PC-3 (cell line): ENCODE results near the gene CRELD2. TPM values are rescaled to one million over a fixed set of nuclear protein-coding genes. Genes with fewer than 3 reads are reported as not detected.

Experiments used
- ATAC-seq: fragments of 200-7000 bp; cut with Tn5 transposase; 2 replicates; pipeline ENCODE4 v1.9.1; 2020; ENCODE audit warnings: mild to moderate bottlenecking, moderate library complexity
- BruUV-seq: library from RNA; stranded (reverse); fragments of 400-500 nt; replicated peaks from 2 replicates; lab custom pipeline; 2021; lab: Mats Ljungman, UMichigan
- CTCF ChIA-PET: fragments of 300-600 bp; sonication (Branson Sonifier 250); formaldehyde crosslinking; loops from one replicate; lab custom pipeline; 2022; ENCODE audit warnings: antibody characterized with exemption; lab: Charles Lee
- POLR2A ChIA-PET: fragments of 300-600 bp; sonication (Branson Sonifier 250); formaldehyde crosslinking; loops from one replicate; lab custom pipeline; 2022; ENCODE audit warnings: antibody characterized with exemption; ENCODE audit not compliant: unreplicated experiment; lab: Charles Lee
- DNase-seq: peaks from one replicate; pipeline ENCODE4 v3.0.0-alpha.2; 2015
- H2AFZ ChIP-seq: fragments of 300-600 bp; sonication (generic); 2 replicates; pipeline ENCODE4 v1.6.0; 2016; ENCODE audit warnings: antibody characterized with exemption, low read length
- H3F3A ChIP-seq: fragments of 300-600 bp; sonication (generic); one replicate; pipeline ENCODE4 v1.6.0; 2017; ENCODE audit warnings: antibody characterized with exemption, low read length, control low read depth, mild to moderate bottlenecking; ENCODE audit not compliant: unreplicated experiment
- H3K27ac ChIP-seq: fragments of 300-600 bp; sonication (generic); 2 replicates; pipeline ENCODE4 v1.5.1; 2016; ENCODE audit warnings: mild to moderate bottlenecking, low read length
- H3K27me3 ChIP-seq: fragments of 300-600 bp; sonication (generic); 2 replicates; pipeline ENCODE4 v1.6.1; 2016; ENCODE audit warnings: low read length, mixed read lengths
- H3K36me3 ChIP-seq: fragments of 300-600 bp; sonication (generic); 2 replicates; pipeline ENCODE4 v1.6.1; 2016; ENCODE audit warnings: low read depth, mixed run types, low read length, mixed read lengths
- H3K4me1 ChIP-seq: fragments of 300-600 bp; sonication (generic); 2 replicates; pipeline ENCODE4 v1.5.1; 2016; ENCODE audit warnings: low read length; ENCODE audit not compliant: insufficient read depth
- H3K4me2 ChIP-seq: fragments of 300-600 bp; sonication (generic); 2 replicates; pipeline ENCODE4 v1.6.0; 2016; ENCODE audit warnings: low read length
- H3K4me3 ChIP-seq: fragments of 300-600 bp; sonication (generic); 2 replicates; pipeline ENCODE4 v1.5.1; 2016; ENCODE audit warnings: mild to moderate bottlenecking, low read length, mixed read lengths
- H3K79me2 ChIP-seq: fragments of 300-600 bp; sonication (generic); 2 replicates; pipeline ENCODE4 v1.6.1; 2017; ENCODE audit warnings: low read length, mixed read lengths
- H3K9ac ChIP-seq: fragments of 300-600 bp; sonication (generic); 2 replicates; pipeline ENCODE4 v1.6.0; 2016; ENCODE audit warnings: mild to moderate bottlenecking, low read length
- H3K9me2 ChIP-seq: fragments of 300-600 bp; sonication (generic); replicated peaks from 2 replicates; pipeline ENCODE4 v1.6.1; 2016; ENCODE audit warnings: mixed run types, low read length, mixed read lengths
- H3K9me3 ChIP-seq: fragments of 300-600 bp; sonication (generic); 2 replicates; pipeline ENCODE4 v1.6.1; 2016; ENCODE audit warnings: low read length, mixed read lengths
- H4K20me1 ChIP-seq: fragments of 300-600 bp; sonication (generic); 2 replicates; pipeline ENCODE4 v1.6.1; 2016; ENCODE audit warnings: low read length, mixed read lengths
- CTCF ChIP-seq: fragments of 300-600 bp; sonication (generic); conservative IDR thresholded peaks from 2 replicates; pipeline ENCODE4 v1.5.1; 2017; ENCODE audit warnings: antibody characterized with exemption, low read depth, mild to moderate bottlenecking, low read length
- EZH2 ChIP-seq: fragments of 300-600 bp; sonication (generic); IDR thresholded peaks from one replicate; pipeline ENCODE4 v1.6.1; 2017; ENCODE audit warnings: antibody characterized with exemption, mild to moderate bottlenecking, low read length; ENCODE audit not compliant: unreplicated experiment
- EZH2phosphoT487 ChIP-seq: fragments of 300-600 bp; sonication (generic); IDR thresholded peaks from 2 replicates; pipeline ENCODE4 v1.6.1; 2018; ENCODE audit warnings: mild to moderate bottlenecking, antibody characterized with exemption, low read length, borderline replicate concordance
- intact Hi-C: fragments of 100-400 bp; cut with micrococcal nuclease; formaldehyde crosslinking; loops from 2 replicates; pipeline ENCODE4 v1.9.0; 2023
- total RNA-seq: library from RNA; depleted of rRNA; stranded (reverse); fragments of >200 nt; gene quantifications from 2 replicates; pipeline ENCODE4 v1.2.3, GENCODE V29; 2014

CRELD2 gene
- total RNA-seq, 1 experiment from 2014 or later = 71.3 TPM

GRCh38 chr22:49925525-49926128, 7.2 kb downstream of the CRELD2 start:
- ChIA-PET POLR2A (no interaction called here), CTCF (no interaction called here)
- Histone ChIP-seq H3K27me3 (no peaks in the 10 kb centered on the region), H3K79me2 (no peaks in the 10 kb centered on the region), H3K4me1 (peaks cover 4% of the 10 kb centered on the region; the same call in 1 of the 2 replicates), H3K4me2 (no peak overlapping the region), H3F3A (no peaks in the 10 kb centered on the region), H2AFZ (no peak overlapping the region), H4K20me1 (no peaks in the 10 kb centered on the region), H3K9me2 (no peaks in the 10 kb centered on the region), H3K9ac (no peak overlapping the region), H3K9me3 (no peaks in the 10 kb centered on the region), H3K4me3 (no peak overlapping the region), H3K36me3 (no peaks in the 10 kb centered on the region), H3K27ac (no peak overlapping the region)
- BruUV-seq = no TSS peak
- intact Hi-C loops = no loop called here
- TF ChIP-seq EZH2phosphoT487 (no peak), CTCF (no peak)
- DNase-seq (no peak), ATAC-seq (no peak)

- Histone ChIP-seq H3K79me2 (no peaks in the 10 kb centered on the region), H3K27me3 (no peaks in the 10 kb centered on the region), H3K4me3 (no peak overlapping the region), H4K20me1 (no peaks in the 10 kb centered on the region), H3K9me2 (no peaks in the 10 kb centered on the region), H3K27ac (no peak overlapping the region), H3K9ac (no peak overlapping the region), H3K9me3 (no peaks in the 10 kb centered on the region), H3K4me1 (peaks cover 9% of the 10 kb centered on the region; the same call in 1 of the 2 replicates), H3F3A (no peaks in the 10 kb centered on the region), H3K4me2 (no peak overlapping the region), H2AFZ (no peak overlapping the region), H3K36me3 (no peaks in the 10 kb centered on the region)
- TF ChIP-seq EZH2phosphoT487 = no peak
- TF ChIP-seq EZH2 = no peak
- no peak for TF ChIP-seq CTCF
- BruUV-seq = no TSS peak
- ChIA-PET CTCF (no interaction called here), POLR2A (no interaction called here)
- intact Hi-C loops = no loop called here
- no peak for DNase-seq
- ATAC-seq = no peak
Observed at GRCh38 chr22:49926916-49927315, 8.5 kb downstream of the CRELD2 start.

GRCh38 chr22:49927483-49928184, 9.2 kb downstream of the CRELD2 start:
- Histone ChIP-seq H3K27ac (no peak overlapping the region), H3K4me1 (peaks cover 9% of the 10 kb centered on the region; the same call in 1 of the 2 replicates), H3K36me3 (no peaks in the 10 kb centered on the region), H3K9me3 (no peaks in the 10 kb centered on the region), H2AFZ (no peak overlapping the region), H3K4me3 (no peak overlapping the region), H3K4me2 (no peak overlapping the region), H3K79me2 (no peaks in the 10 kb centered on the region), H3K9me2 (no peaks in the 10 kb centered on the region), H4K20me1 (no peaks in the 10 kb centered on the region), H3K9ac (no peak overlapping the region), H3K27me3 (no peaks in the 10 kb centered on the region), H3F3A (no peaks in the 10 kb centered on the region)
- POLR2A ChIA-PET = no interaction called here
- ATAC-seq (no peak), DNase-seq (no peak)
- no TSS peak for BruUV-seq
- intact Hi-C loops = no loop called here
- CTCF ChIA-PET = no interaction called here
- no peak for TF ChIP-seq EZH2phosphoT487
- TF ChIP-seq CTCF = no peak
- TF ChIP-seq EZH2 = no peak
